ENCODE measurements around the gene CRTAC1.

The CRTAC1 gene

GRCh38 chr10:98030991-98031431 is 590 bp upstream of the CRTAC1 start:
- DNase-seq (ENCODE audit: low spot score) (no peak), FAIRE-seq (no peak)

- FAIRE-seq (no peak), DNase-seq (ENCODE audit: low spot score) (no peak)
These were observed 1.0 kb downstream of the CRTAC1 start for GRCh38 chr10:98029149-98030092.

GRCh38 chr10:98028168-98028770 is 2.2 kb downstream of the CRTAC1 start:
- DNase-seq (ENCODE audit: low spot score) (no peak), FAIRE-seq (no peak)

- FAIRE-seq (no peak), DNase-seq (ENCODE audit: low spot score) (no peak)
These were observed 7.4 kb downstream of the CRTAC1 start for GRCh38 chr10:98023024-98023423.

GRCh38 chr10:98020784-98021183 is 9.6 kb downstream of the CRTAC1 start:
- no peak for DNase-seq (ENCODE audit: low spot score)
- no peak for FAIRE-seq

- DNase-seq (ENCODE audit: low spot score) (no peak), FAIRE-seq (no peak)
These were observed 10.2 kb downstream of the CRTAC1 start for GRCh38 chr10:98020254-98020653.

GRCh38 chr10:98019784-98020183 is 10.6 kb downstream of the CRTAC1 start:
- DNase-seq (ENCODE audit: low spot score) (no peak), FAIRE-seq (no peak)

GRCh38 chr10:98016772-98017475 is 13.5 kb downstream of the CRTAC1 start:
- FAIRE-seq, result no peak
- DNase-seq (ENCODE audit: low spot score), result no peak

GRCh38 chr10:98013776-98014175 is 16.6 kb downstream of the CRTAC1 start:
- FAIRE-seq, result no peak
- no peak for DNase-seq (ENCODE audit: low spot score)

GRCh38 chr10:98013122-98013521 is 17.3 kb downstream of the CRTAC1 start:
- DNase-seq (ENCODE audit: low spot score) (no peak), FAIRE-seq (no peak)

- FAIRE-seq (no peak), DNase-seq (ENCODE audit: low spot score) (no peak)
These were observed 17.8 kb downstream of the CRTAC1 start for GRCh38 chr10:98012644-98013043.

- FAIRE-seq, result no peak
- DNase-seq (ENCODE audit: low spot score), result no peak
These were observed 19.3 kb downstream of the CRTAC1 start for GRCh38 chr10:98010939-98011685.

GRCh38 chr10:98006266-98006665 is 24.2 kb downstream of the CRTAC1 start:
- DNase-seq (ENCODE audit: low spot score) (no peak), FAIRE-seq (no peak)

GRCh38 chr10:98001736-98002135 is 28.7 kb downstream of the CRTAC1 start:
- FAIRE-seq (no peak), DNase-seq (ENCODE audit: low spot score) (no peak)

- no peak for FAIRE-seq
- no peak for DNase-seq (ENCODE audit: low spot score)
These were observed 30.1 kb downstream of the CRTAC1 start for GRCh38 chr10:98000346-98000745.

GRCh38 chr10:97999923-98000248 is 30.5 kb downstream of the CRTAC1 start:
- DNase-seq (ENCODE audit: low spot score) (no peak), FAIRE-seq (no peak)

- FAIRE-seq (no peak), DNase-seq (ENCODE audit: low spot score) (no peak)
These were observed 31.1 kb downstream of the CRTAC1 start for GRCh38 chr10:97999066-97999922.

GRCh38 chr10:97991871-97992270 is 38.5 kb downstream of the CRTAC1 start:
- DNase-seq (ENCODE audit: low spot score) (no peak), FAIRE-seq (no peak)

- DNase-seq (ENCODE audit: low spot score) (no peak), FAIRE-seq (no peak)
These were observed 48.6 kb downstream of the CRTAC1 start for GRCh38 chr10:97981816-97982215.

- DNase-seq (ENCODE audit: low spot score) (no peak), FAIRE-seq (no peak)
These were observed 52.7 kb downstream of the CRTAC1 start for GRCh38 chr10:97977673-97978072.

- no peak for DNase-seq (ENCODE audit: low spot score)
These were observed 54.8 kb downstream of the CRTAC1 start for GRCh38 chr10:97975598-97975997.

More at GRCh38 chr10:97975598-97975997, 54.8 kb downstream of the CRTAC1 start:
- no peak for FAIRE-seq

Measured in RCC 7860 (cell line).